Measurements from ENCODE around the gene FLG2. TPM values are rescaled to one million over a fixed set of nuclear protein-coding genes. Genes with fewer than 3 reads are reported as not detected.

FLG2 gene
- total and polyA plus RNA-seq, 4 donors = not detected

DNA sequence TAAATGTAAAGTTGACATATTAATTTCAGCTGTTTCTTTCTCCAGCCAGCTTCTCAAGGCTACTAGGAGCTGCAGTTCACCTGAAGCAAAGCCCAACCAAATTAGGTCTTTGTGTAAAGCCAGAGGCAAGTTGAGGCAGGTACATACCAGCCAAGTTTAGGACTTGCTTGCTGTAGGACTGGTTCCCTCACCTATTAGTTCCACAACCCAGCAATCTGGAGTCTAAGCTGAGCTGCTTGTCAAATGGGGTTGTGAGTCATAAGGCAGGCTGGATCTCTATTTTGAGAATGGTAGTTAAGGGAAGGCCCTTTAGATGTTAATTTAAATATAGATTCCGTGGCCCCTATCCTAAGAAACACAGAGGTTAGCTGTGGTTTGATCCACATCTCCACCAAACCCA is 7.6 kb upstream of the FLG2 start:
- Histone ChIP-seq H3K27me3 (ENCODE audit: control insufficient read depth in 3 of 3, insufficient read depth in 3 of 3, low read length in 2 of 3) (no peaks in the 10 kb centered on the region), H3K4me1 (ENCODE audit: control insufficient read depth in 5 of 5, insufficient read depth in 5 of 5, low read length in 5 of 5) (no peaks in the 10 kb centered on the region), H3K27ac (ENCODE audit: low read depth in 1 of 2, low read length in 1 of 2) (no peak overlapping the region), H3K9me3 (ENCODE audit: control insufficient read depth in 4 of 4, insufficient read depth in 3 of 4, low read length in 3 of 4) (peaks cover 0 to 3% (median 3%) of the 10 kb centered on the region in 4 donors), H3K36me3 (ENCODE audit: control insufficient read depth in 4 of 4, insufficient read depth in 4 of 4, low read length in 4 of 4) (no peaks in the 10 kb centered on the region), H3K9ac (ENCODE audit: insufficient read depth in 1 of 2, low read length in 2 of 2) (no peak overlapping the region), H3K4me3 (no peak overlapping the region)
- ATAC-seq (ENCODE audit: insufficient read depth, low FRiP score) (no peak), DNase-seq (no peak)
- no peak for TF ChIP-seq CTCF (IDR thresholded peaks at IDR 0.05; ENCODE audit: control extremely low read depth, extremely low read depth)
- 38 to 70% methylated on average over 1 of the region's 1 CpG for WGBS, 2 donors

DNA sequence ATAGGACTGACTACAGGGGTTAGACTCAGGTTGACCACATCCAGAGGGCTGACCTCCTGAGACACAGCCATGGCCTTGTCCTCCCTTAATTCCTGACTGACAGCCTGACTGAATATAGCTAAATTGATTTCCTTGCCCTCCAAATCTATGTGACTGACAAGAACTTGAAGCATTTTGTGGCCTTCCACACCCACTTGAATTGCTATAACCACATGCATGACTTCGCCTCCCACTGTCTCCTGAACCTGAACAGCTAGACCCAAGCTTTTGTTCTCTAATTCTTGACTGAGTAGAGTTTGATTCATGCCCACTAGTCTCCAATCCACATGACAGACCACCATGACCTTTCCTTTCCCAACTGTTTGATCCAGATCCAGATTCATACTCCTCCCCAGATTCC is 3.1 kb downstream of the FLG2 start:
- ATAC-seq (ENCODE audit: insufficient read depth, low FRiP score) (no peak), DNase-seq (no peak)
- Histone ChIP-seq H3K27ac (ENCODE audit: low read depth in 1 of 2, low read length in 1 of 2) (no peak overlapping the region), H3K27me3 (ENCODE audit: control insufficient read depth in 3 of 3, insufficient read depth in 3 of 3, low read length in 2 of 3) (no peaks in the 10 kb centered on the region), H3K4me3 (no peak overlapping the region), H3K9me3 (ENCODE audit: control insufficient read depth in 4 of 4, insufficient read depth in 3 of 4, low read length in 3 of 4) (peaks cover 0 to 21% (median 7%) of the 10 kb centered on the region in 4 donors), H3K9ac (ENCODE audit: insufficient read depth in 1 of 2, low read length in 2 of 2) (no peak overlapping the region), H3K36me3 (ENCODE audit: control insufficient read depth in 4 of 4, insufficient read depth in 4 of 4, low read length in 4 of 4) (no peaks in the 10 kb centered on the region), H3K4me1 (ENCODE audit: control insufficient read depth in 5 of 5, insufficient read depth in 5 of 5, low read length in 5 of 5) (no peaks in the 10 kb centered on the region)
- no peak for TF ChIP-seq CTCF (IDR thresholded peaks at IDR 0.05; ENCODE audit: control extremely low read depth, extremely low read depth)
- WGBS, 2 donors = 3 to 88% methylated on average over 1 of the region's 1 CpG

GRCh38 chr1:152349611-152350010 is 10.2 kb downstream of the FLG2 start:
- no peak for ATAC-seq (ENCODE audit: insufficient read depth, low FRiP score)
- Histone ChIP-seq H3K27me3 (ENCODE audit: control insufficient read depth in 3 of 3, insufficient read depth in 3 of 3, low read length in 2 of 3) (peaks cover 0 to 3% (median 0%) of the 10 kb centered on the region in 3 donors), H3K9ac (ENCODE audit: insufficient read depth in 1 of 2, low read length in 2 of 2) (no peak overlapping the region), H3K36me3 (ENCODE audit: control insufficient read depth in 4 of 4, insufficient read depth in 4 of 4, low read length in 4 of 4) (no peaks in the 10 kb centered on the region), H3K9me3 (ENCODE audit: control insufficient read depth in 4 of 4, insufficient read depth in 3 of 4, low read length in 3 of 4) (peaks cover 0 to 12% (median 5%) of the 10 kb centered on the region in 4 donors), H3K4me3 (no peak overlapping the region), H3K4me1 (ENCODE audit: control insufficient read depth in 5 of 5, insufficient read depth in 5 of 5, low read length in 5 of 5) (no peaks in the 10 kb centered on the region), H3K27ac (ENCODE audit: low read depth in 1 of 2, low read length in 1 of 2) (no peak overlapping the region)
- no peak for DNase-seq
- TF ChIP-seq CTCF (IDR thresholded peaks at IDR 0.05; ENCODE audit: control extremely low read depth, extremely low read depth) = no peak
- 87 to 98% methylated on average over 2 of the region's 2 CpGs for WGBS, 2 donors

- no peak for DNase-seq
- no peak for ATAC-seq (ENCODE audit: insufficient read depth, low FRiP score)
- 24 to 64% methylated on average over 1 of the region's 1 CpG for WGBS, 2 donors
- Histone ChIP-seq H3K36me3 (ENCODE audit: control insufficient read depth in 4 of 4, insufficient read depth in 4 of 4, low read length in 4 of 4) (no peaks in the 10 kb centered on the region), H3K9me3 (ENCODE audit: control insufficient read depth in 4 of 4, insufficient read depth in 3 of 4, low read length in 3 of 4) (peaks cover 0 to 5% (median under 1%) of the 10 kb centered on the region in 4 donors), H3K27ac (ENCODE audit: low read depth in 1 of 2, low read length in 1 of 2) (no peak overlapping the region), H3K4me1 (ENCODE audit: control insufficient read depth in 5 of 5, insufficient read depth in 5 of 5, low read length in 5 of 5) (no peaks in the 10 kb centered on the region), H3K27me3 (ENCODE audit: control insufficient read depth in 3 of 3, insufficient read depth in 3 of 3, low read length in 2 of 3) (peaks cover 0 to 8% (median 0%) of the 10 kb centered on the region in 3 donors), H3K9ac (ENCODE audit: insufficient read depth in 1 of 2, low read length in 2 of 2) (no peak overlapping the region), H3K4me3 (no peak overlapping the region)
- TF ChIP-seq CTCF (IDR thresholded peaks at IDR 0.05; ENCODE audit: control extremely low read depth, extremely low read depth) = no peak
Observed at GRCh38 chr1:152348447-152348846, 11.4 kb downstream of the FLG2 start.
